Neutrophil (primary cell): ENCODE results near the gene EFNA5.

ENCODE experiments used
- H3K27ac ChIP-seq: fragments of 200-600 bp; sonication (generic); 2 replicates; pipeline ENCODE4 v1.5.1; 2016; ENCODE audit warnings: mild to moderate bottlenecking, moderate library complexity
- H3K27me3 ChIP-seq: fragments of 200-600 bp; sonication (generic); 2 replicates; pipeline ENCODE4 v1.6.0; 2016; ENCODE audit warnings: mild to moderate bottlenecking
- H3K36me3 ChIP-seq: fragments of 200-600 bp; sonication (generic); 2 replicates; pipeline ENCODE4 v1.5.1; 2017
- H3K4me1 ChIP-seq, 2 experiments: fragments of 200-600 bp in 1 of 2; sonication (generic) in 1 of 2; 1 replicate in 1 of 2; 2 replicates in 1 of 2; pipeline versions ENCODE4 v1.5.1 to v1.6.1; 2013 to 2016; ENCODE audit warnings: low read depth in 1 of 2, low read length in 1 of 2, mild to moderate bottlenecking in 1 of 2, moderate library complexity in 1 of 2; ENCODE audit not compliant: control insufficient read depth in 1 of 2, insufficient read depth in 1 of 2
- H3K4me3 ChIP-seq, 2 experiments: fragments of 200-600 bp in 1 of 2; sonication (generic) in 1 of 2; 1 replicate in 1 of 2; 2 replicates in 1 of 2; pipeline ENCODE4 v1.5.1; 2013 to 2016; ENCODE audit warnings: low read depth in 1 of 2, low read length in 1 of 2, mild to moderate bottlenecking in 1 of 2, moderate library complexity in 1 of 2
- H3K9me3 ChIP-seq: fragments of 200-600 bp; sonication (generic); 2 replicates; pipeline ENCODE4 v1.5.1; 2016
- CTCF ChIP-seq: fragments of 200-600 bp; sonication (generic); IDR thresholded peaks from 2 replicates; pipeline ENCODE4 v1.5.1; 2016; ENCODE audit warnings: antibody characterized with exemption

Gene EFNA5

GRCh38 chr5:107391787-107392186 is 278.9 kb downstream of the EFNA5 start:
- Histone ChIP-seq H3K4me1 (peaks cover 29 to 30% of the 10 kb centered on the region in 2 experiments), H3K36me3 (no peaks in the 10 kb centered on the region), H3K27me3 (no peaks in the 10 kb centered on the region), H3K9me3 (no peaks in the 10 kb centered on the region), H3K4me3 (no peak overlapping the region), H3K27ac (no peak overlapping the region)
- no peak for TF ChIP-seq CTCF

GRCh38 chr5:107389775-107390148 is 281.0 kb downstream of the EFNA5 start:
- Histone ChIP-seq H3K4me1 (peaks cover 29 to 30% of the 10 kb centered on the region in 2 experiments), H3K36me3 (no peaks in the 10 kb centered on the region), H3K27me3 (no peaks in the 10 kb centered on the region), H3K9me3 (no peaks in the 10 kb centered on the region), H3K4me3 (peak overlapping the region in 1 of 2 experiments; percentile 32), H3K27ac (peak overlapping the region; percentile 81)
- no peak for TF ChIP-seq CTCF

GRCh38 chr5:107389130-107389774 is 281.5 kb downstream of the EFNA5 start:
- peak overlapping the region; percentile 81 for H3K27ac ChIP-seq
- H3K4me3 ChIP-seq: peak overlapping the region; percentile 9 to 32
- H3K36me3 ChIP-seq: no peaks in the 10 kb centered on the region
- H3K9me3 ChIP-seq: no peaks in the 10 kb centered on the region
- H3K27me3 ChIP-seq: no peaks in the 10 kb centered on the region
- no peak for TF ChIP-seq CTCF
- peaks cover 29 to 30% of the 10 kb centered on the region in 2 experiments for H3K4me1 ChIP-seq

GRCh38 chr5:107388141-107388861 is 282.4 kb downstream of the EFNA5 start:
- H3K27ac ChIP-seq: peak overlapping the region; percentile 81
- no peak for TF ChIP-seq CTCF
- H3K4me1 ChIP-seq: peaks cover 29 to 30% of the 10 kb centered on the region in 2 experiments
- peak overlapping the region in 1 of 2 experiments; percentile 32 for H3K4me3 ChIP-seq
- H3K36me3 ChIP-seq: no peaks in the 10 kb centered on the region
- no peaks in the 10 kb centered on the region for H3K27me3 ChIP-seq
- H3K9me3 ChIP-seq: no peaks in the 10 kb centered on the region

- Histone ChIP-seq H3K27me3 (no peaks in the 10 kb centered on the region), H3K9me3 (no peaks in the 10 kb centered on the region), H3K4me3 (no peak overlapping the region), H3K4me1 (peaks cover 29 to 30% of the 10 kb centered on the region in 2 experiments), H3K27ac (peak overlapping the region; percentile 81), H3K36me3 (no peaks in the 10 kb centered on the region)
- TF ChIP-seq CTCF: no peak
Observed at GRCh38 chr5:107387526-107388140, 283.1 kb downstream of the EFNA5 start.
